ENCODE results near the gene POPDC2. TPM values are rescaled to one million over a fixed set of nuclear protein-coding genes. Genes with fewer than 3 reads are reported as not detected.

Gene POPDC2
- total RNA-seq, 2 donors from 2014 or later: 0.73 to 1.9 TPM

- H3K36me3 Mint-ChIP-seq: peaks cover 17 to 35% of the 10 kb centered on the region in 2 donors
These were observed 16.6 kb upstream of the POPDC2 start, which contains the start of gene COX17 for GRCh38 chr3:119676771-119677640. Gene COX17, minus strand, starts transcription at chr3:119677406. Its CDS starts 96 bp downstream, at chr3:119677310.

GRCh38 chr3:119676020-119676419 is 15.6 kb upstream of the POPDC2 start:
- Mint-ChIP-seq H3K9me3 (no peaks in the 10 kb centered on the region), H3K27ac (peak overlapping the region; percentile 92 to 94), H3K36me3 (peaks cover 17 to 41% of the 10 kb centered on the region in 2 donors)
- DNase-seq (ENCODE audit: low spot score in 2 of 2) (no peak), ATAC-seq (no peak)

More at GRCh38 chr3:119676771-119677640, 16.6 kb upstream of the POPDC2 start, which contains the start of gene COX17:
- peak; percentile 89 to 95 for DNase-seq (ENCODE audit: low spot score in 2 of 2)
- Mint-ChIP-seq H3K27ac (peak within 1 kb of the TSS; percentile 92 to 94), H3K9me3 (no peaks in the 10 kb centered on the region)
- ATAC-seq: peak; percentile 89 to 90

DNA sequence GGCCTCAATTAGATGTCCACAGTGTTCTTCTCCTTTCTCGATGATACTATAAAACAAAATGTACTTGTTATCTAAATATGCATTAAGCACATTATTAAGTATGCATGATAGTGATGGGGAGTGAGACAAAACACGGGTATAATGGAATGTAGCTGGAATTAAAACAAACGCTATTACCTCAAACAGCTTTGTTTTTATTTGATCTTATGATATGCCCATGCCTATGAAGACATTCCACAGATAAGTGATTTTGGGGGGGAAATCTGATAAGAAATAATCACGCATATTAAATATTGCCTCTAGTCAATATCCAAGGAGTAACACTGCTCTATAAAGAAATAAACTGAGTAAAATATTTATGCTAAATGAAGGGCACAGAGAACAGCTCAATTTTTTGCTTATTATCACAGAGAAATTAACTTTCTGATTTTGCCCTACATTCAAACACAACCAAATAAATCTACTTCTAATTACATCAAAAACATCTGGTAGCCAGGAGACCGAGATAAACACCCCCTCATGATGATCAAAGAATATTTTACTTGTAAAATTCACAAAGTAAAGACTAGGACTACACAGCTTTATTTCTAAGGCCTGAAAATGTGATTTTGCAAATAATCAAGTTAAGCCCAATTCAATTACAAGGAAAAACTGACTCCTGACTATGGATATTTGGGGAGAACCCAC is 14.9 kb upstream of the POPDC2 start:
- peaks cover 17 to 45% of the 10 kb centered on the region in 2 donors for H3K36me3 Mint-ChIP-seq
- H3K9me3 Mint-ChIP-seq: no peaks in the 10 kb centered on the region

DNA sequence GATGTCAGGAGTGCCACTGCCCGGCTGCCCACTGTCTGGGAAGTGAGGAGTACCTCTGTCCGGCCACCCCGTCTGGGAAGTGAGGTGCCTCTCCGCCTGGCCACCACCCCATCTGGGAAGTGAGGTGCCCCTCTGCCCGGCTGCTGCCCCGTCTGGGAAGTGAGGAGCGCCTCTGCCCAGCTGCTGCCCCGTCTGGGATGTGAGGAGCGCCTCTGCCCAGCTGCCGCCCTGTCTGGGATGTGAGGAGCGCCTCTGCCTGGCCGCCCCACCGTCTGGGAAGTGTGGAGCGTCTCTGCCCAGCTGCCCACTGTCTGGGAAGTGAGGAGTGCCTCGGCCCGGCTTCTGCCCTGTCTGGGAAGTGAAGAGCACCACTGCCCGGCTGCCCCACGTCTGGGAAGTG is 13.5 kb upstream of the POPDC2 start:
- H3K27ac Mint-ChIP-seq: peak overlapping the region in 1 of 2 donors; percentile 20
- DNase-seq (ENCODE audit: low spot score in 2 of 2) (no peak), ATAC-seq (no peak)
- no peaks in the 10 kb centered on the region for H3K9me3 Mint-ChIP-seq
- H3K36me3 Mint-ChIP-seq: peaks cover 17 to 45% of the 10 kb centered on the region in 2 donors

More for the DNA sequence above, 14.9 kb upstream of the POPDC2 start:
- ATAC-seq: no peak
- H3K27ac Mint-ChIP-seq: peak overlapping the region; percentile 92 to 94
- no peak for DNase-seq (ENCODE audit: low spot score in 2 of 2)

GRCh38 chr3:119672776-119673175 is 12.4 kb upstream of the POPDC2 start:
- ATAC-seq: no peak
- DNase-seq (ENCODE audit: low spot score in 2 of 2): no peak
- no peak overlapping the region for H3K27ac Mint-ChIP-seq
- H3K9me3 Mint-ChIP-seq: no peaks in the 10 kb centered on the region
- H3K36me3 Mint-ChIP-seq: peaks cover 17 to 45% of the 10 kb centered on the region in 2 donors

DNA sequence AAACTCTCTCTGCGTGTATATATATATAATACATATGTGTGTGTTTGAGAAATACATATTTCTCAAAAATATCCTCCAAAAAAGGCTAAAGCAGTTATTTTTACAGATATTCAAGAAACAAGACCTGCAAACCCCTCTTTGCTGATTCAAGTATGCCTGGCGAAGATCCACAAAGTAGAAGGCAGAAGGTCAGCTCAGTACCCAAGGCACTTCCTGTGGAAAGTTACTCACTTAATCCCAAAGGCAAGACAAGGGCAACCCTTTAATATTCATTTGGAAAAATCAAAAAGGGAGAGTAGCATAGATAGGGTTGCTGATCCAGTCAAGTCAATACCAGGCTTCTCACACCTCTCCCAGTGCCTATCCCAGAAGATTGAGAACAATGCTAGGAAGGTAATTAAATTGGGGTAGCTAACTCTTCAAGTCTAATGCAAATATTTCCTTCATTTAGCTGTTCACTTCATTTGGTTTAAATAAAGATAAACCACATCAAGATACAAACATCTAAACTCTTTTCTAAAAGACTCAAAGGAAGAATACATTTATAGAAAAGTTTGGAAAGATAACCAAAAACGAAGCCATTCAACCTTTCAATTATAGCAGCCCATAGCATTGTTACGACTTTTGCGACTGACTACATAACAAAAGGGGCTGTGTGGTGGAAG is 9.6 kb upstream of the POPDC2 start:
- ATAC-seq: no peak
- Mint-ChIP-seq H3K9me3 (no peaks in the 10 kb centered on the region), H3K36me3 (peaks cover under 1 to 29% of the 10 kb centered on the region in 2 donors), H3K27ac (peak overlapping the region in 1 of 2 donors; percentile 50)
- DNase-seq (ENCODE audit: low spot score in 2 of 2): no peak

DNA sequence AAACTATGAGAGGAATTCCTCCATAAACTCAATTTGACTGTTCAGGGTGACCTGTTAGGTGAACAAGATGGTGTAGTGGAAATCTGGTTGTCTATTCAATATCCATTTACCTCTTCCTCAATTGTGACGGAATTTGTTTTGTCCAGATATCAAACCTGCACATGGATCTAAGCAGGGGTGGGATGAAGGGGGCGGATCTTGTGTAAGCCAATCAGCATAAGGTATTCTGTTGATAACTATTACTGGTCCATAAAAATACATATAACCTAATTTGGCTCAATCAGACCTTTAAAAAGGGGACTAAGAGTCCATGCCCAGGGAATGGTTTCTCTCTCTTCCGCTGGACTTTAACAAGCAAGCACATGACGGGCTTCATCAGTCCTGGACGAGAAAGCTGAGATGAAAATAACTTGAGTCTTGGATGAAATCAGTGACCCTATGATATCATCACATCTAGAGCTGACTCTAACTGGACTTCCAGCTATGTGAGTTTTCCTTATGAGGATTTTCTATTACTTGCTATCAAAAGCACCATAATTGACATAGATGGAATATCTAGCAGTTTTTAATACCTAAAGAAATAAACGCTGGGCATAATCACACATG is 5.7 kb upstream of the POPDC2 start:
- DNase-seq (ENCODE audit: low spot score in 2 of 2) (no peak), ATAC-seq (no peak)
- Mint-ChIP-seq H3K27ac (no peak overlapping the region), H3K9me3 (no peaks in the 10 kb centered on the region), H3K36me3 (peaks cover 0 to 4% of the 10 kb centered on the region in 2 donors)

DNA sequence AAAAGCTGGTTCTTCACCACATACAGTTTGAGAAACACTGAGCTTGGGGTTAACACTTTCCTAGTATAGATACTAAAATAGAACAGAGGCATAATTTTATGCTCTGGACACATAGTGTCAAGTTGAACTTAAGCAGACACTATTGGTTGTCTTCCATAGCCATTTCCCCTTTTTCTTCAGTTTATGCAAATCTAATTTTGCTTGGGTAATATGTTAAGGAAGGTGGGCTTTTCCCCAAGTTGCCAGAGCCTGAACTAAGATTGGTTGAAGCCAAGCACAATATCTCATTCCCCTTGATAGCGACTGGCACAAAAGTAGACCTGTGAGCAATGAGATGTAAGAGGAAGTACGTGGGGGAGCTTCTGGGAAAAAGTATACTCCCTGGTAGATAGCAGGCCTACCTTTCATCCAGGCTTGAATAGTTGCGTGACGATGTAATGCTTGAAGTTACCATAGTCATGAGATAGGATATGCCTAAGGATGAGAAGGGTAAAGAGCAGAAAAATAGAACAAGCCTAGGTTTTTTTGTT is 4.5 kb upstream of the POPDC2 start:
- ATAC-seq: no peak
- DNase-seq (ENCODE audit: low spot score in 2 of 2): no peak
- H3K27ac Mint-ChIP-seq: no peak overlapping the region

GRCh38 chr3:119664370-119664769 is 4.0 kb upstream of the POPDC2 start:
- H3K9me3 Mint-ChIP-seq: no peaks in the 10 kb centered on the region
- ATAC-seq: no peak
- DNase-seq (ENCODE audit: low spot score in 2 of 2): no peak
- no peaks in the 10 kb centered on the region for H3K36me3 Mint-ChIP-seq
- no peak overlapping the region for H3K27ac Mint-ChIP-seq

More for the DNA sequence above, 4.5 kb upstream of the POPDC2 start:
- H3K9me3 Mint-ChIP-seq: no peaks in the 10 kb centered on the region
- H3K36me3 Mint-ChIP-seq: no peaks in the 10 kb centered on the region

DNA sequence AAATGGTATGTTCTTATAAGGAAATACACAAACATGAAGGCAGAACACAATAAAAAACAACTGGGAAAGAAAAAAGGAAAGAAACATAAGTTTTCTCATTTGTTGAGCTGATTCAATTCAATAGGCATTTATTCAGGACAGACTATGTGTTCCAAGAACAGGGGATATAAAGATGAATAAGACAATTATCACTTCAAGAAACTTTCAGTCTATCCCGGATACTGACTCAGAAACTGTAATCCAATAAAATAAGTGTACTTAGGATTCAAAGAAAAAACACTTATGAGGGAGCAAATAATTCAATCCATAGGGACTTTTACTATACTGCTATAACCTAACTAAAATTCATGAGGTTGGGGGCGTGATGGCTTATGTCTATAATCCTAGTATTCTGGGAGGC is 3.5 kb upstream of the POPDC2 start:
- Mint-ChIP-seq H3K9me3 (no peaks in the 10 kb centered on the region), H3K36me3 (no peaks in the 10 kb centered on the region), H3K27ac (no peak overlapping the region)
- DNase-seq (ENCODE audit: low spot score in 2 of 2): no peak
- ATAC-seq: no peak

GRCh38 chr3:119662604-119663373 is 2.4 kb upstream of the POPDC2 start:
- H3K9me3 Mint-ChIP-seq: no peaks in the 10 kb centered on the region
- H3K36me3 Mint-ChIP-seq: no peaks in the 10 kb centered on the region
- H3K27ac Mint-ChIP-seq: peak overlapping the region in 1 of 2 donors; percentile 3
- ATAC-seq (no peak), DNase-seq (ENCODE audit: low spot score in 2 of 2) (no peak)

DNA sequence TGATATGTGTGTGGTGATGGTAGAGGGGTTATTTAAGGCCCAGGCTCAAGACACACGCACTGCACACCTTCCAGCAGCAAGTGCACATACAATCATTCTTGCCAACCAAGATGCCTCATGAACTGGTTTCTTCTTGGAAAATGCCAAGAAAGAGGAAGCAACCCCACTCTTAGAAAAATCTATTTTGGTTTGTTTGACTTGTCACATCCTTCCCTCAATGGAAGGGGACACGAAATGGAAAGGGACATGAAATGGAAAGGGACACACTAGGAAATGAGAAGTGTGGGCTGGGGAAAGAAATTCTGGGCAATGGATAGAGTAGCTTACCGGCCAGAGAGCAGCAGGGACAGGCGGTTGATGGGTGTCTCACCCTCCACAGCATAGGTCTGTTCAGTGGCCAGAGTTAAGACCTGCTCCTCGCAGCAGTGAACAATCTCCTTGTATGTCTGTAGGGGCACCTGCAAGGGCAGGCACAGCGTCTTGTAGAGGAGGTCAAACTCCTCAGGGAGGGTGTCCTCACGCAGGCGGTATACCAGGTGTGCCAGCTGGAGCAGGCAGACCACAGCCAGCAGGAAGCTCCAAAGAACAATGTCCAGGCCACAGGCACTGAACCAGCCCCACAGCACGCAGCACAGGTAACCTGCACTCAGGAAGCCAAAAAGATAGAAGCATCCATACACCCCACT is 640 bp downstream of the POPDC2 start:
- H3K27ac Mint-ChIP-seq: no peak overlapping the region
- DNase-seq (ENCODE audit: low spot score in 2 of 2) (no peak), ATAC-seq (no peak)
- no peaks in the 10 kb centered on the region for H3K9me3 Mint-ChIP-seq
- H3K36me3 Mint-ChIP-seq: no peaks in the 10 kb centered on the region

GRCh38 chr3:119658994-119659393 is 1.4 kb downstream of the POPDC2 start:
- Mint-ChIP-seq H3K27ac (no peak overlapping the region), H3K36me3 (no peaks in the 10 kb centered on the region), H3K9me3 (no peaks in the 10 kb centered on the region)
- DNase-seq (ENCODE audit: low spot score in 2 of 2): no peak
- no peak for ATAC-seq

DNA sequence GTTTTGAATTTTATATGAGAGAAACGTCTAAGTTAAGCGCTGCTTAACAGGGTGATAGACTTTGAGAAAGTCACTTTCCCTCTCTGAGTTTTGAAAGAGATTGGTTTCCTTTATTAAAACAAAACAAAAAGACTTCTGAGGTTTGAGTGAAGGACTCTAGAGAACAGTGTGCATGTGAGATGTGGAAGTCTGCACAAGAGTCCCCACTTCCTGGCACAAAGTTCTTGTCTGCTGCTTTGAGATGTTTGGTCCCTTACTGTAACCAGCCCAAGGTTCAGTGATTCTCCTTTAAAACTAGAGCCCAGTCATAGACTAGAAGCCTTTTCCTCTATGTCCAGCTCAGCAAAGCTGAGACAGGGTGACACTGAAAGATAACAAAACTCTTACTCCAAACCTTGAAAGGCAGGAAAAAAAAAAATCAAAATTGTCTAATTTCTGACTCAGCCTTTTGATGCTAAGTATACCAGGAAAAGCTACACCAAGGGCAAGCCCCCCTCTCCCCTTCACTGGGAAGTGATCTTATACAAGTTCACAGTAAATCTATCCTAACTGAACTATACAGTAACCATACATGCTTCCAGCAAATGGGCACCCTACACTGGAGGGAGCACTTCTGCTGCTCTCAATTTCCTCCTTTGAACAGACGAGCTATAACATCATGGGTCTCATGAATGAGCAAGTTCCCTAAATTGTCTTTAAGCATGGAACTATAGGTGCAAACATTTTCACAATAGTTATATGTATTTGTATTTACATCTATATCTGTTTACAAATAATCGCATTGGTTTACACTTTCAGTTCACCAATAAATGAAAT is 2.3 kb downstream of the POPDC2 start:
- ATAC-seq (no peak), DNase-seq (ENCODE audit: low spot score in 2 of 2) (no peak)
- Mint-ChIP-seq H3K36me3 (no peaks in the 10 kb centered on the region), H3K27ac (no peak overlapping the region), H3K9me3 (no peaks in the 10 kb centered on the region)

Measured in activated naive CD4-positive, alpha-beta T cell treated with anti-CD3 and anti-CD28 coated beads, Interleukin-2, amount 50 U/mL, for 72 hours (primary cell).